Neural cell (in vitro differentiated cells): ENCODE results near the gene LRRC8E.

Source experiments
- EP300 ChIP-seq: fragments of 450-650 bp; conservative IDR thresholded peaks from 2 replicates; pipeline ENCODE4 v1.6.1; 2014; ENCODE audit warnings: antibody characterized with exemption, mild to moderate bottlenecking, moderate library complexity; ENCODE audit not compliant: poor library complexity, severe bottlenecking
- EZH2 ChIP-seq: fragments of 200-600, 300-800 bp; shearing (Covaris generic), sonication (generic); IDR thresholded peaks from 2 replicates; pipeline ENCODE4 v1.6.1; 2014; ENCODE audit warnings: antibody characterized with exemption, low read length, borderline replicate concordance, mild to moderate bottlenecking; ENCODE audit not compliant: insufficient read depth, poor library complexity, severe bottlenecking
- POLR2AphosphoS5 ChIP-seq: IDR thresholded peaks from 2 replicates; pipeline ENCODE4 v1.6.1; 2012
- RAD21 ChIP-seq: fragments of 450-650 bp; conservative IDR thresholded peaks from 2 replicates; pipeline ENCODE4 v1.6.1; 2014; ENCODE audit warnings: antibody characterized with exemption, mild to moderate bottlenecking, moderate library complexity
- SMC3 ChIP-seq: fragments of 450-650 bp; conservative IDR thresholded peaks from 2 replicates; pipeline ENCODE4 v1.6.1; 2014; ENCODE audit warnings: antibody characterized with exemption, mild to moderate bottlenecking, moderate library complexity; ENCODE audit not compliant: poor library complexity
- TF ChIP-seq, protein P1 (sequence below): fragments of 450-650 bp; IDR thresholded peaks from 2 replicates; pipeline ENCODE4 v1.5.1; 2014; ENCODE audit warnings: antibody characterized with exemption, mild to moderate bottlenecking, moderate library complexity; ENCODE audit not compliant: poor library complexity, severe bottlenecking
- TF ChIP-seq, protein P2 (sequence below): IDR thresholded peaks from 2 replicates; pipeline ENCODE4 v1.6.1; 2012; ENCODE audit warnings: borderline replicate concordance

DNA sequence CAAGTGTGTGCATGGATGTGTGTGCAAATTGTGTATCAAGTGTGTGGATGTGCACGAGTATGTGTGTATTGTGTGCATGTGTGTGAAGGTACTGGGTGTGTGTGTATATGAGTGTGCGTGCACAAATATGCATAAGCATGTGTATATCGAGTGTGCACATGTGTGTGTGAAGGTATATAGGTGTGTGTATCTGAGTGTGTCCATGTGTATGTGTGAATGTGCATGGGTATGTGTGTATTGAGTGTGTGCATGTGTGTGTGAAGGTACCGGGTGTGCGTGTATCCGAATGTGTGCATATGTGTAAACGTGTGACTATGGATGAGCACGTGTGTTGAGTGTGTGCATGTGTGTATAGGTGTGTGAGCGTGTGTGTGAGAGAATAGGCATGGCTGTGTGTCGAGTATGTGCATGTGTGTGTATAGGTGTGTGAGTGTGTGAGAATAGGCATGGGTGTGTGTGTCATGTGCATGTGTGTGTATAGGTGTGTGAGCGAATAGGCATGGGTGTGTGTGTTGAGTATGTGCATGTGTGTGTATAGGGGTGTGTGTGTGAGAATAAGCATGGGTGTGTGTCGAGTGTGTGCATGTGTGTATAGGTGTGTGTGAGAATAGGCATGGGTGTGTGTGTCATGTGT lies 45.5 kb upstream of the LRRC8E start:
- no peak for TF ChIP-seq POLR2AphosphoS5
- TF ChIP-seq, protein P1, sequence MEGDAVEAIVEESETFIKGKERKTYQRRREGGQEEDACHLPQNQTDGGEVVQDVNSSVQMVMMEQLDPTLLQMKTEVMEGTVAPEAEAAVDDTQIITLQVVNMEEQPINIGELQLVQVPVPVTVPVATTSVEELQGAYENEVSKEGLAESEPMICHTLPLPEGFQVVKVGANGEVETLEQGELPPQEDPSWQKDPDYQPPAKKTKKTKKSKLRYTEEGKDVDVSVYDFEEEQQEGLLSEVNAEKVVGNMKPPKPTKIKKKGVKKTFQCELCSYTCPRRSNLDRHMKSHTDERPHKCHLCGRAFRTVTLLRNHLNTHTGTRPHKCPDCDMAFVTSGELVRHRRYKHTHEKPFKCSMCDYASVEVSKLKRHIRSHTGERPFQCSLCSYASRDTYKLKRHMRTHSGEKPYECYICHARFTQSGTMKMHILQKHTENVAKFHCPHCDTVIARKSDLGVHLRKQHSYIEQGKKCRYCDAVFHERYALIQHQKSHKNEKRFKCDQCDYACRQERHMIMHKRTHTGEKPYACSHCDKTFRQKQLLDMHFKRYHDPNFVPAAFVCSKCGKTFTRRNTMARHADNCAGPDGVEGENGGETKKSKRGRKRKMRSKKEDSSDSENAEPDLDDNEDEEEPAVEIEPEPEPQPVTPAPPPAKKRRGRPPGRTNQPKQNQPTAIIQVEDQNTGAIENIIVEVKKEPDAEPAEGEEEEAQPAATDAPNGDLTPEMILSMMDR: no peak
- TF ChIP-seq EZH2: no peak
- TF ChIP-seq RAD21: no peak
- TF ChIP-seq EP300: no peak
- TF ChIP-seq SMC3: no peak
- TF ChIP-seq, protein P2, sequence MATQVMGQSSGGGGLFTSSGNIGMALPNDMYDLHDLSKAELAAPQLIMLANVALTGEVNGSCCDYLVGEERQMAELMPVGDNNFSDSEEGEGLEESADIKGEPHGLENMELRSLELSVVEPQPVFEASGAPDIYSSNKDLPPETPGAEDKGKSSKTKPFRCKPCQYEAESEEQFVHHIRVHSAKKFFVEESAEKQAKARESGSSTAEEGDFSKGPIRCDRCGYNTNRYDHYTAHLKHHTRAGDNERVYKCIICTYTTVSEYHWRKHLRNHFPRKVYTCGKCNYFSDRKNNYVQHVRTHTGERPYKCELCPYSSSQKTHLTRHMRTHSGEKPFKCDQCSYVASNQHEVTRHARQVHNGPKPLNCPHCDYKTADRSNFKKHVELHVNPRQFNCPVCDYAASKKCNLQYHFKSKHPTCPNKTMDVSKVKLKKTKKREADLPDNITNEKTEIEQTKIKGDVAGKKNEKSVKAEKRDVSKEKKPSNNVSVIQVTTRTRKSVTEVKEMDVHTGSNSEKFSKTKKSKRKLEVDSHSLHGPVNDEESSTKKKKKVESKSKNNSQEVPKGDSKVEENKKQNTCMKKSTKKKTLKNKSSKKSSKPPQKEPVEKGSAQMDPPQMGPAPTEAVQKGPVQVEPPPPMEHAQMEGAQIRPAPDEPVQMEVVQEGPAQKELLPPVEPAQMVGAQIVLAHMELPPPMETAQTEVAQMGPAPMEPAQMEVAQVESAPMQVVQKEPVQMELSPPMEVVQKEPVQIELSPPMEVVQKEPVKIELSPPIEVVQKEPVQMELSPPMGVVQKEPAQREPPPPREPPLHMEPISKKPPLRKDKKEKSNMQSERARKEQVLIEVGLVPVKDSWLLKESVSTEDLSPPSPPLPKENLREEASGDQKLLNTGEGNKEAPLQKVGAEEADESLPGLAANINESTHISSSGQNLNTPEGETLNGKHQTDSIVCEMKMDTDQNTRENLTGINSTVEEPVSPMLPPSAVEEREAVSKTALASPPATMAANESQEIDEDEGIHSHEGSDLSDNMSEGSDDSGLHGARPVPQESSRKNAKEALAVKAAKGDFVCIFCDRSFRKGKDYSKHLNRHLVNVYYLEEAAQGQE: no peak
